SIG-M5 treated with dmso at 0.1 percent for 504 hours (cell line): ENCODE measurements around the gene CHGA.

ENCODE experiments used
- DNase-seq: peaks from one replicate; lab custom pipeline; 2025; ENCODE audit not compliant: unreplicated experiment; lab: John Stamatoyannopoulos, UW

CHGA gene

GRCh38 chr14:92959761-92960680, 37.1 kb downstream of the CHGA start:
- no peak for DNase-seq

GRCh38 chr14:92960706-92961566, 38.0 kb downstream of the CHGA start:
- DNase-seq = no peak

GRCh38 chr14:92961567-92961855, 38.6 kb downstream of the CHGA start:
- DNase-seq = no peak

GRCh38 chr14:92962031-92962830, 39.3 kb downstream of the CHGA start:
- DNase-seq = no peak

DNA sequence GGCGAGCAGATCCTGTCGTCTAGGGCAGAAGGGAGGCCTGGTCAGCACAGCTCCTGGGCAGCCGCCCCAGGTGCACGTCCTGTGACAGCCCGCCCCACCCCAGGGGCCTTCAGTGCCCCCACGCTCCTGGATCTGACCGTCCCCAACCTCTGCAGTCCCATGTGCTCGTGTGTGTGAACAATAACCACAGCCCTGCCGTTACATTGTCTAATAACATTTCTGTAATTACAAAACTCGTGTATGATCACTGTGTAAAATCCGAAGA, 39.8 kb downstream of the CHGA start:
- no peak for DNase-seq

GRCh38 chr14:92963301-92964123, 40.6 kb downstream of the CHGA start:
- DNase-seq = no peak

GRCh38 chr14:92964124-92965109, 41.5 kb downstream of the CHGA start:
- no peak for DNase-seq

DNA sequence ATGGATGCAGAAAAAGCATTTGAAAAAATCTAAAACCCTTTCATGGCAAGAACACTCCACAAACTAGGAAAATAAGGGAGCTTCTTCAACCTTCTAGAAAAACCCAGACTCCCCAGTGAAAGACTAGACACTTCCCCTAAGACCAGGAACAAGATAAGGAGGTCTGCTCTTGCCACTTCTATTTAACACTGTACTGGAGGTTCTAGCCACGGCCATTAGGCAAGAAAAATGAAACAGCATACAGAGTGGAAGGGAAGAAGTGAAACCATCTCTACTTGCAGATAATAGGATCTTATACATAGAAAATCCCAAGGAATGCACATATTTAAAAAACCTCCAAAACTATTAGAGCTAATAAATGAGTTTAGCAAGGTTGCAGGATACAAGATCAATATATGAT, 42.3 kb downstream of the CHGA start:
- DNase-seq = peak; percentile 67

GRCh38 chr14:92967346-92967926, 44.5 kb downstream of the CHGA start:
- DNase-seq = no peak

DNA sequence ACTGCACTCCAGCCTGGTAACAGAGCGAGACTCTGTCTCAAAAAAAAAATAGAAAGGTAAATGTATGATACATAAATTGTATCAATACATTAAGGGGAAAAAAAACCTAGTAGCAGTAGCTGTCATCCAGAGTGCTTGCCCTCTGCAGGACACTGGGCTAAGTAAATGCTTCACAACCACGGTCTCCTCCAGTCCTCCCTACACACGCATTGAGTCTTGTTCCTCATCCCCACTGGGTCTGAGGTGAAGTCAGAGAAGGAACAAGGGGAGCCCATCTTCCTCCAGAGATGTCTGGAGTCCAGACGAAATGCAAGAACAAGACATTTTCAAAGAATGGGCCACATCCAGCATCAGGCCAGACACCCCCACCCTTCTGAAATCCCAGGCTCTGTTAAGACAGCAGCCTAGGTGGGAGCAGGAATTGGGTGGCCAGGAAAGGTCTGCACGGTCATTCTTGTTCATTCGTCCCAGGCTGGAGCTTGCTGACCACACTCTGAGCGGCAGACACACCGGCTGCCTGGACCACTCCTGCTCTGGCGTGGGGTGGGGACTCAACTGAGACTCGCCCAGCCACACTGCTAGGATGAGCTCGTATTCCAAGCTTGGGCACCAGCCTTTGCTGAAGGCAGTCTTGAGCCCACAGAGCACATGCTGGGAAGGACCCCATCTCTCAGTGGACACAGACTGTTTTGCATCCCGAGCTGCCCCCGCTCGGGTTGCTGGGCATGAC, 45.5 kb downstream of the CHGA start:
- DNase-seq = no peak

DNA sequence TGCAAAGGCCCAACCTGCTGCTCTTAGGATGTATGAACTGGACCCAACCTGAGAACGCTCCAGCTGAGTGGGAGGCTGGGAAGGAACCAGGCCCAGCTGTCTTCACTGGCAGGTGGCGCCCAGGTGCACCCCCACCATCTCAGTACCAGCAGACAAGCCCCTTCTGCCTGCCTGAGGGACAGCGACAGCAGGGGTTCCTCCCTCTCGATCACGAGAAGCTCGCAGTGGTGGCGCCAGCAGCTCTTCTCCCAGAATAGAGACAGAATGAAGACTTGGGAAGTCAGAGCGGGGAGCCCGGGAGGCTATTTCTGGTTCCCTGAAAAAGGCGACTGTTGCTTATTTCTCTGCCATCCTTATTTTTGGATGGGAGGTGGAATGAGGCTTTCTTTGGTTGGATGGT, 46.5 kb downstream of the CHGA start:
- DNase-seq = no peak

- DNase-seq = no peak
These were observed 46.9 kb downstream of the CHGA start for GRCh38 chr14:92969871-92970270.

DNA sequence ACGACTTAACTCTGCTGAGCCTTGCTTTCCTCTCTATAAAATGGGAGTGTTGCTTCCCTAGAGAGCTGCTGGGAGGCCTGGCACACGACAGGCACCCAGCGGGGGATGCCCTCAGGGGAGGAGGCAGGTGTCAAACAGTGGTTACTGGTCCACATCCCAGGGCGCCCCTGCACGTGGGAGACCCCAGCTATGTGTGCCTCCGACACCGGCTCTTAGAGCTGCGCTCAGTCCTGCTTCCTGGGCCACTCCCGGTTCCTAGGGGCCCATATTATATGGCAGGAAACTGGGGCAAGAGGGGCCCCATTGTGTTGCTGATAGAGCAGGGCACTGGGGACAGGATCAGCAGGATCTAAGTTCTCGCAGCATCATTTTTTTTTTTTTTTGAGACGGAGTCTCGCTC, 47.3 kb downstream of the CHGA start:
- DNase-seq = no peak

DNA sequence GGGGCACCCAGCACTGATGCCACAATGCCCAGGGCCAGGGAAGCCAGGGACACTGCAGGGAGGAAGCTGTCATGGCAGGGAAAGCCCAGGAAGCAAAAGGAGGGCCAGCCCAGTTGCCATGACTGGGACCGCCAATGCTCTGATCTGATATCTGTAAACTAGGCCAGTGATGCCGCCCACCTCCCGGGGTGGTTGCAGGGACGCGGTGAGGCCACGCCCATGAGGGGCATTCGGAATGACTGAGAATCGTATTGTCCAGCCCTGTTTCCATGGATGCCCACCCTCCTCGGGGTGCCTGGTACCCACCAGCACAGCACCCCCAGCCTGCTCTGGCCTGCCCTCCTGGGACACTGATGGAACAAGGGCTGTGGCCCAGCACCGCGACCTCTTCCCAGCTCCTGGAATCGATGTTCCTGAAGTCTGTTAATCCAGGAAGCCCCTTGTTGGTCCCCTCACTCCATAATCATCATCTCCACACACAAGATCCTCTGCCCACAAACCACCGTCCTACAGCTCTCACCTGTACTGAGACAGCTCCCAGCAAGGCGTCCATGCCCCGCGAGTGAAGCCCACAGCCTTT, 48.7 kb downstream of the CHGA start:
- no peak for DNase-seq

- peak; percentile 14 for DNase-seq
These were observed 50.4 kb downstream of the CHGA start for GRCh38 chr14:92973261-92973797.

DNA sequence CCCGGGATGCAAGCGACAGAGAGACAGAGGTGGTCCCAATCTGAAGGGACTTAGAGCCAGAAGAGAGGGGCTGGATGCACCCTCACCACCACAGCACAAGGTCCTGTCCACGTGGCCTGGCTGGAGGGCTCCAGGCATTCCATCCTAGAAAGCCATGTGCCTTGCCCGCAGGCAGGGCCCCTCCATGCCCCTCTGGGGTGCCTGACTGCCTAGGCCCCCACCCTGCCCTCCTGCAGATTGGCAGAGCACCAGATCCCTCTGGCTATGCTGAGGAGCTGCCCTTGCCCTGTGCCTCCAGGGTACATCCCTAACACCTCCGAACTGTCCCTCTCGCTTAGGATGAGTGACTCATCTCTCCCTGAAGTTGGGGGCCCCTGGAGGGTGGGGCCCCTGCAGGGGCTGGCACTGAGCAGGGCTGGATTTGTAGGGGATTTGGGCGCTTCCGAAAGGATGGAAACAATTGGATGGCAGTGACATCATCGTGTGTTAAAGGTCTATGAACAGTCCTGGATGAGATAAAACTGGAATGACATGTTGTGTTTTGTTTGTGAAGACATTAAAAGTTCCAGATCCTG, 50.9 kb downstream of the CHGA start:
- DNase-seq = peak; percentile 39

GRCh38 chr14:92974541-92975345, 51.8 kb downstream of the CHGA start:
- no peak for DNase-seq
